ENCODE measurements around the gene POLK.

DNA sequence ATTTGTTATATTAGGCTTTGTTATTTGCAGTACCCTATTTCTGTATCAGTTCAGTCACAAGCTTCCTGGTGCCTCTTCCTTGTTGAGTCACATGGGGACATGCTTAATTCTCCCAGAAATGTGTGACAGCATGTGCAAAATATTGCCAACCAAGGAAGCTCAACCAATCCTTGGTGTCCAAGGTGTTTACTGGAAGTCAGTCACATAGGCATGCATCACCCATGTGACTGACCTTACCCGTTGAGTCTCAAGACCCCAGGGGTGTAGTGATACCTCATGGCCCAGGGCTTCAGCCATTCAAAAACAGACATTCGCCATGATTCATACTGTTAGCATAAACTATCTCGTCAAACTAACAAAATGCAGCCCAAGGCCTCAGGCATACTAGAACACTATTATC lies 90.3 kb downstream of the POLK start:
- TF ChIP-seq, protein P1, sequence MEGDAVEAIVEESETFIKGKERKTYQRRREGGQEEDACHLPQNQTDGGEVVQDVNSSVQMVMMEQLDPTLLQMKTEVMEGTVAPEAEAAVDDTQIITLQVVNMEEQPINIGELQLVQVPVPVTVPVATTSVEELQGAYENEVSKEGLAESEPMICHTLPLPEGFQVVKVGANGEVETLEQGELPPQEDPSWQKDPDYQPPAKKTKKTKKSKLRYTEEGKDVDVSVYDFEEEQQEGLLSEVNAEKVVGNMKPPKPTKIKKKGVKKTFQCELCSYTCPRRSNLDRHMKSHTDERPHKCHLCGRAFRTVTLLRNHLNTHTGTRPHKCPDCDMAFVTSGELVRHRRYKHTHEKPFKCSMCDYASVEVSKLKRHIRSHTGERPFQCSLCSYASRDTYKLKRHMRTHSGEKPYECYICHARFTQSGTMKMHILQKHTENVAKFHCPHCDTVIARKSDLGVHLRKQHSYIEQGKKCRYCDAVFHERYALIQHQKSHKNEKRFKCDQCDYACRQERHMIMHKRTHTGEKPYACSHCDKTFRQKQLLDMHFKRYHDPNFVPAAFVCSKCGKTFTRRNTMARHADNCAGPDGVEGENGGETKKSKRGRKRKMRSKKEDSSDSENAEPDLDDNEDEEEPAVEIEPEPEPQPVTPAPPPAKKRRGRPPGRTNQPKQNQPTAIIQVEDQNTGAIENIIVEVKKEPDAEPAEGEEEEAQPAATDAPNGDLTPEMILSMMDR (IDR thresholded peaks at IDR 0.05 in 8 of 11, conservative IDR thresholded peaks at IDR 0.05 in 3 of 11): no peak
- TF ChIP-seq POLR2A (IDR thresholded peaks at IDR 0.05): no peak
